Gastrocnemius medialis (tissue), 4 donors: ENCODE data around the gene DPP10. TPM values are rescaled to one million over a fixed set of nuclear protein-coding genes. Genes with fewer than 3 reads are reported as not detected.

Source experiments
- ATAC-seq, 2 donors: fragments of 150-250 bp; one replicate each; pipeline ENCODE4 v1.9.1; 2016
- DNase-seq, 2 donors: peaks; one replicate each; pipeline ENCODE4 v3.0.0-alpha.2; 2019
- H3K27ac ChIP-seq, 4 donors: fragments of 200-600 bp; sonication (generic); 1 replicate in 1 of 4; 2 replicates in 3 of 4; pipeline ENCODE4 v1.5.1; 2016 to 2018; ENCODE audit warnings: mild to moderate bottlenecking in 2 of 4, moderate library complexity in 1 of 4
- H3K27me3 ChIP-seq, 3 donors: fragments of 200-600 bp; sonication (generic) in 2 of 3; 1 replicate in 1 of 3; 2 replicates in 2 of 3; pipeline versions ENCODE4 v1.5.1 to v1.6.0; 2016 to 2019; ENCODE audit warnings: mild to moderate bottlenecking in 1 of 3, moderate library complexity in 1 of 3
- H3K36me3 ChIP-seq, 2 donors: fragments of 200-600 bp; sonication (generic) in 1 of 2; one replicate each; pipeline ENCODE4 v1.5.1; 2017 to 2018
- H3K4me1 ChIP-seq, 2 donors: fragments of 200-600 bp; sonication (generic) in 1 of 2; one replicate each; pipeline ENCODE4 v1.5.1; 2016 to 2017; ENCODE audit warnings: mild to moderate bottlenecking in 2 of 2
- H3K4me3 ChIP-seq, 4 donors: fragments of 200-600 bp; sonication (generic) in 3 of 4; 1 replicate in 1 of 4; 2 replicates in 3 of 4; pipeline ENCODE4 v1.5.1; 2016 to 2019; ENCODE audit warnings: mild to moderate bottlenecking in 2 of 4
- H3K9me3 ChIP-seq, 3 donors: fragments of 200-600 bp; sonication (generic) in 2 of 3; 1 replicate in 1 of 3; 2 replicates in 2 of 3; pipeline ENCODE4 v1.5.1; 2016 to 2019
- POLR2A ChIP-seq, 2 donors: fragments of 450-650 bp; IDR thresholded peaks; one replicate each; pipeline ENCODE4 v1.6.1; 2017; ENCODE audit warnings: antibody characterized with exemption in 2 of 2, mild to moderate bottlenecking in 2 of 2, moderate library complexity in 2 of 2
- in situ Hi-C, 4 donors: fragments of 200-750 bp; cut with MboI; loops; one replicate each; pipeline versions ENCODE4 v1.15.0 to v1.8.0; 2017; ENCODE audit warnings: low sequenced_read_pairs in 4 of 4
- intact Hi-C: fragments of 100-400 bp; cut with DNase I; formaldehyde crosslinking; loops from one replicate; pipeline ENCODE4 v1.15.1; 2023; ENCODE audit warnings: low total_unique reads
- total RNA-seq, 4 donors: library from RNA; depleted of rRNA; stranded (reverse); fragments of >200 nt; gene quantifications; one replicate each; pipeline versions ENCODE4 v1.1.0 to v1.2.3, GENCODE V29; 2016
- TF ChIP-seq, protein P1 (sequence below), 5 experiments: fragments of 450-650 bp in 3 of 5; fragments of 200-600 bp in 2 of 5; sonication (generic) in 2 of 5; IDR thresholded peaks in 4 of 5; conservative IDR thresholded peaks in 1 of 5; 1 replicate in 4 of 5; 2 replicates in 1 of 5; pipeline ENCODE4 v1.5.1; 2016 to 2019; ENCODE audit warnings: antibody characterized with exemption in 5 of 5, mild to moderate bottlenecking in 3 of 5, moderate library complexity in 3 of 5

DPP10 gene
- total RNA-seq, 4 donors from 2014 or later, result not detected

GRCh38 chr2:114450639-114451038 is 8.2 kb downstream of the DPP10 start:
- Histone ChIP-seq H3K4me3 (no peak overlapping the region), H3K27me3 (no peaks in the 10 kb centered on the region), H3K36me3 (no peaks in the 10 kb centered on the region), H3K4me1 (no peaks in the 10 kb centered on the region), H3K9me3 (no peaks in the 10 kb centered on the region), H3K27ac (no peak overlapping the region)
- ATAC-seq, result no peak
- TF ChIP-seq, protein P1, sequence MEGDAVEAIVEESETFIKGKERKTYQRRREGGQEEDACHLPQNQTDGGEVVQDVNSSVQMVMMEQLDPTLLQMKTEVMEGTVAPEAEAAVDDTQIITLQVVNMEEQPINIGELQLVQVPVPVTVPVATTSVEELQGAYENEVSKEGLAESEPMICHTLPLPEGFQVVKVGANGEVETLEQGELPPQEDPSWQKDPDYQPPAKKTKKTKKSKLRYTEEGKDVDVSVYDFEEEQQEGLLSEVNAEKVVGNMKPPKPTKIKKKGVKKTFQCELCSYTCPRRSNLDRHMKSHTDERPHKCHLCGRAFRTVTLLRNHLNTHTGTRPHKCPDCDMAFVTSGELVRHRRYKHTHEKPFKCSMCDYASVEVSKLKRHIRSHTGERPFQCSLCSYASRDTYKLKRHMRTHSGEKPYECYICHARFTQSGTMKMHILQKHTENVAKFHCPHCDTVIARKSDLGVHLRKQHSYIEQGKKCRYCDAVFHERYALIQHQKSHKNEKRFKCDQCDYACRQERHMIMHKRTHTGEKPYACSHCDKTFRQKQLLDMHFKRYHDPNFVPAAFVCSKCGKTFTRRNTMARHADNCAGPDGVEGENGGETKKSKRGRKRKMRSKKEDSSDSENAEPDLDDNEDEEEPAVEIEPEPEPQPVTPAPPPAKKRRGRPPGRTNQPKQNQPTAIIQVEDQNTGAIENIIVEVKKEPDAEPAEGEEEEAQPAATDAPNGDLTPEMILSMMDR (IDR thresholded peaks at IDR 0.05 in 4 of 5, conservative IDR thresholded peaks at IDR 0.05 in 1 of 5), result no peak
- TF ChIP-seq POLR2A (IDR thresholded peaks at IDR 0.05), result no peak
- intact Hi-C loops (no loop called here), in situ Hi-C loops (no loop called here)
- DNase-seq, result no peak

GRCh38 chr2:114456566-114456965 is 14.1 kb downstream of the DPP10 start:
- H3K36me3 ChIP-seq, result no peaks in the 10 kb centered on the region
- in situ Hi-C loops (no loop called here), intact Hi-C loops (no loop called here)
- H3K9me3 ChIP-seq, result no peaks in the 10 kb centered on the region
- TF ChIP-seq, protein P1 (IDR thresholded peaks at IDR 0.05 in 4 of 5, conservative IDR thresholded peaks at IDR 0.05 in 1 of 5), result no peak
- no peak for TF ChIP-seq POLR2A (IDR thresholded peaks at IDR 0.05)
- no peak for DNase-seq
- H3K27ac ChIP-seq, result no peak overlapping the region
- ATAC-seq, result no peak
- H3K4me3 ChIP-seq, result no peak overlapping the region
- no peaks in the 10 kb centered on the region for H3K27me3 ChIP-seq
- H3K4me1 ChIP-seq, result no peaks in the 10 kb centered on the region

DNA sequence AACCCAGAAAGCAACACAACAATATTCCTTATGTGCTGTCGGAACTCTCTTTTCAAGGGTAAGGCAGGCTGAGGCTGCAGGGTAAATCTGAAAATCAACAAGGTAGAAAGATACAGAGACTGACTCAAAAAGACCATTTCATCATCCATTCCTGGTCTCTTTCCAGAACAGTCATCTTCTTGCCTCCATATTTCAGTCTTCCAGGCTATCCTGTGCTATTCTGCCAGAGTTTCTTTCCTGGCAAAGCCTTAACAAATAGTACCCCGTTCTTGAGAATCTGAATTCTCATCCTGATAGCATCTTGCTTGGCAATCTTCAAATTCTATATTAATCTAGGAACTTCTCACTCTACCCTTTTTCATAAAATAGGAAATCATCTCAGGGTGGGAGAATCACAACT is 15.5 kb downstream of the DPP10 start:
- H3K4me3 ChIP-seq, result no peak overlapping the region
- H3K36me3 ChIP-seq, result no peaks in the 10 kb centered on the region
- DNase-seq (no peak), ATAC-seq (no peak)
- TF ChIP-seq, protein P1 (IDR thresholded peaks at IDR 0.05 in 4 of 5, conservative IDR thresholded peaks at IDR 0.05 in 1 of 5), result no peak
- no peak for TF ChIP-seq POLR2A (IDR thresholded peaks at IDR 0.05)
- no peaks in the 10 kb centered on the region for H3K27me3 ChIP-seq
- H3K4me1 ChIP-seq, result no peaks in the 10 kb centered on the region
- H3K9me3 ChIP-seq, result no peaks in the 10 kb centered on the region
- no peak overlapping the region for H3K27ac ChIP-seq
- intact Hi-C loops (no loop called here), in situ Hi-C loops (no loop called here)

DNA sequence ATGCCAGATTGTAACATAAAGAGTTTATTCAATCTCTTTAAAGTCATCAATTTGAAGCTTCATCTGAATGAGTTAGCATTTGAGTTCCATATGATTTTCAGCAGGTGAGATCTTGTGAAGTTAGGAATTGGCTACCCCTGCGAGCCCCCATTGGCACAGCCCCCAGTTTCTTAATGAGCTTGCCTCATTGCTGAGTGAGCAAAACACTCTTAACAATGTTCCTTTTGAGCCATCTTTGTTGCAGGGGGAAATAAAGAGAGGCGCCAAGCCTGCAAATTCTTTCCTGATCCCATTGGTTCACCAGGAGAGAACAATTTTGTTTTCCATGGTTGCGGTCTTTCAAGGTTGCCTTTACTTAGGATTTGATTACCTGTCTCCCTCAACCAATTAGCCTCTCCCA is 18.7 kb downstream of the DPP10 start:
- intact Hi-C loops, result no loop called here
- no peaks in the 10 kb centered on the region for H3K27me3 ChIP-seq
- ATAC-seq (no peak), DNase-seq (no peak)
- no peak overlapping the region for H3K4me3 ChIP-seq
- in situ Hi-C loops, result no loop called here
- H3K4me1 ChIP-seq, result no peaks in the 10 kb centered on the region
- no peak for TF ChIP-seq POLR2A (IDR thresholded peaks at IDR 0.05)
- TF ChIP-seq, protein P1 (IDR thresholded peaks at IDR 0.05 in 4 of 5, conservative IDR thresholded peaks at IDR 0.05 in 1 of 5), result no peak
- H3K9me3 ChIP-seq, result no peaks in the 10 kb centered on the region
- no peak overlapping the region for H3K27ac ChIP-seq
- H3K36me3 ChIP-seq, result no peaks in the 10 kb centered on the region

DNA sequence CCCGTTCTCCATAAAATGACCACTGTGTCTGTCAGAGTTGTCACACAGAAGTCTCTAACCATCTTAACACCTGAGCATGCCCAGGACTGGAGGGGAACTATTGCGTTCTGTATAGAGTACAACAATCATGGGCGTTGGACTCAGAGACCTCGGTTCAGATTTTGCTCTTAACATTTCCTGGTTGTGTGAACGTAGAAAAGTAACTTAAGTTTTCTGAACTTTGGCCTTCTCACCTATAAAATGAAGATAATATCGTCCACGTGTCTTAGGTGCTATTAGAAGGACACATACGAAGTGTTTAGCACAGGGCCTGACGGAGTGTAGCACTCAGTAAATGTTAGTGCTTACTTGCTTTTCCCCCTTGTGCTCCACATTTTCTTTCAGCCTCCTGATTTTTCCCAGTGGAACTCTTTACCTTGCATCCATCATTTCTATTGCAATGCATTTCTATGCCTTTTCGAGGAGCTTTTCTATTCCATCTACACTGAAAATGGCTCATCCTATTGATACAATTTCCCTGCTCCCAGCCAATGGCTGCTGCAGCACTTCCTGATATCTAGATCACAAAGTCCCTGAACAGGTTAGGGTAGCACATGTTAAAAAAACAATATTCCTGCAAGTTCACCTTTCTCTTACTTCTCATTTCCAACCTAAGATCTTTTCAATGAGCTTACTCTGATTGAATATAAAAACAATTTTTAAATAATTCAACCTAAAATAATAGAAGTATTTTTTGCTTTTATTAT is 22.7 kb downstream of the DPP10 start:
- in situ Hi-C loops, result no loop called here
- H3K9me3 ChIP-seq, result no peaks in the 10 kb centered on the region
- intact Hi-C loops, result no loop called here
- ATAC-seq, result no peak
- H3K36me3 ChIP-seq, result no peaks in the 10 kb centered on the region
- TF ChIP-seq POLR2A (IDR thresholded peaks at IDR 0.05), result no peak
- TF ChIP-seq, protein P1 (IDR thresholded peaks at IDR 0.05 in 4 of 5, conservative IDR thresholded peaks at IDR 0.05 in 1 of 5), result no peak
- no peak overlapping the region for H3K4me3 ChIP-seq
- no peaks in the 10 kb centered on the region for H3K4me1 ChIP-seq
- H3K27me3 ChIP-seq, result no peaks in the 10 kb centered on the region
- no peak for DNase-seq
- no peak overlapping the region for H3K27ac ChIP-seq
